GM12892 (cell line): Measurements from ENCODE around the gene IGFL4.

Source experiments
- POLR2A ChIP-seq: IDR thresholded peaks from 2 replicates; pipeline ENCODE4 v1.6.1; 2011; ENCODE audit warnings: low read depth, low read length, control low read depth
- POLR2AphosphoS5 ChIP-seq: IDR thresholded peaks from 2 replicates; pipeline ENCODE4 v1.6.1; 2011; ENCODE audit warnings: low read depth, low read length, control low read depth

- TF ChIP-seq POLR2A: no peak
- TF ChIP-seq POLR2AphosphoS5: no peak
Measured at GRCh38 chr19:46081928-46082727, 41.3 kb upstream of the IGFL4 start.
